Left kidney (tissue), 2 donors: Measurements from ENCODE around the gene GPRIN3. TPM values are rescaled to one million over a fixed set of nuclear protein-coding genes. Genes with fewer than 3 reads are reported as not detected.
"Not testable (repeated sequence)": the region's sequence is repeated elsewhere in the genome, so short reads cannot be mapped to it uniquely, and the experiment has no call there.

Experiments used
- DNase-seq: peaks from one replicate; pipeline ENCODE4 v3.0.0-alpha.2; 2013
- polyA plus RNA-seq: library from polyadenylated mRNA; unstranded; fragments of 120-200 nt; gene quantifications from one replicate; pipeline ENCODE4 v1.2.1, GENCODE V29; 2013; ENCODE audit not compliant: insufficient read length

The GPRIN3 gene
- polyA plus RNA-seq, 1 donor: 8.6 TPM

GRCh38 chr4:89316211-89316610, 8.6 kb upstream of the GPRIN3 start:
- no peak for DNase-seq

DNA sequence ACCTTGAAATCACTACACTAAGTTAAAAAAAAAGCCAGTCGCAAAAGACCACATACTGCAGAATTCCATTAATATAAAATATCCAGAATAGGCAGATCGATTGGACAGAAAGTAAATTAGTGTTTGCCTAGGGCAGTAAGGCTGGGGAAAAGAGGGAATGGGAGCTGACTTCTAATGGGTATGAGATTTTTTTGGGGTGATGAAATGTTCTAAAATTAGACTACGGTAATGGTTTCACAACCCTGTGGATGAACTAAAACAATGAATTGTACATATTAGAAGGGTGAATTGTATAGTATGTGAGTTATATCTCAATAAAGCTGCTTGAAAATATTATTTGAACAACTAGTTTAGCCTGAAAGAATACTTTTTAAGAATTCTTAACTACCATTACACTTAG, 6.7 kb upstream of the GPRIN3 start:
- no peak for DNase-seq

- no peak for DNase-seq
Measured at GRCh38 chr4:89312066-89312465, 4.5 kb upstream of the GPRIN3 start.

DNA sequence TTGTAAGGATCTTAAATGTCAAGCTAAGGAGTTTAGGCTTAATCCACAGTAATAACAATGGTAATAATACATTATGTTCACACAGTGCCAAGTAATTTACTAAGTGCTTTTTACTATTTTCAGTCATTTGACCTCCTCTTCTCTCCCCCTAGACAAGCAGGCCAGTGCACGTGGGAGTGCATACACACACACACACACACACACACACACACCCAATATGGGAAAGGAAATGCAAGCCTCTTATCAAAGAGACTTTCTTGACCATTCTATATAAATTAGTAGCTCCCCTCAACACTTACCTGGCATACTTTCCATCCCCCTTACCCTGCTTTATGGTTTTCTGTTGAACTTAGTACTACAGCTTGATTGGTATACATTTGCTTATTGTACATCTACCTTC, 3.8 kb upstream of the GPRIN3 start:
- no peak for DNase-seq

DNA sequence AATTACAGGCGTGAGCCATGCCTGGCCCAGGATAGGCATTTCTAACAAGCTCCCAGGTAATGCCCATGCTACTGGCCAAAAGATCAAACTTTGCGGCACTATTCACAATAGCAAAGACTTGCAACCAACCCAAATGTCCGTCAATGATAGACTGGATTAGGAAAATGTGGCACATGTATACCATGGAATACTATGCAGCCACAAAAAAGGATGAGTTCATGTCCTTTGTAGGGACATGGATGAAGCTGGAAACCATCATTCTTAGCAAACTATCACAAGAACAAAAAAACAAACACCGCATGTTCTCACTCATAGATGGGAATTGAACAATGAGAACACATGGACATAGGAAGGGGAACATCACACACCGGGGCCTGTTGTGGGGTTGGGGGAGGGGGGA, 1.6 kb upstream of the GPRIN3 start:
- DNase-seq: not testable (repeated sequence)

- DNase-seq: no peak
Measured at GRCh38 chr4:89308161-89308500, 531 bp upstream of the GPRIN3 start.

GRCh38 chr4:89307178-89307445, 488 bp downstream of the GPRIN3 start:
- no peak for DNase-seq

DNA sequence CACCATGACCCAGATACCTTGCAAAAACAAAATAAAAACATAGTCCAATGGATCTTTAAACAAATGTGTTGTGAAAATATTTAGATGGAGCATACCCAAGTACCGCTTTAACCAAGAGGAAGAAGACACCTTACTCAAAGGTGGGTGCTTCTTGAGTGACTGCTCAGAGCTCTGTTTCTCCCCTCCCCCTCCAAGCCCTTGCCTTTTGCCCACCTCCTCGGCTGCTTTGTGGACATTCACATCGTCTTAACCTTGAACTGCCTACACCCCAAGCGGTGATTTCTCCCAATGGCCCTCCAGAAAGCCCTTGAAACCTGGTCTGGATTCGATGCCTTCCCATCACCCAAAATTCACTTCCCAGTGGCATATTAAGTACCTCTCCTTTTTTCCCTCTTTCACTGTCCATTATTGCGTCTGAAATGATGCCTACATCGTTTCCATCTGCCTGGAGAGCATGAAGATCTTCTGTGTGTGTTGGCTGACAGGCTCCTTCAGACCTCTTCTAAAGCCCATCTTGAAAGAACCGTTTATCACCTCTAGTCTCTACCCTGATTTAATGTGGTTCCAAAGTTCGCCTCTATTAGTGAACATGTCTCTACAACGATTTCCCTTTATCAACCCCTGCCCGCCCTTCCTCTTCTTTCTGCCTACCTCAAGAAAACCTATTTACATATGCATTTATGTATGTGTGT, 968 bp downstream of the GPRIN3 start:
- no peak for DNase-seq

- DNase-seq: no peak
Measured at GRCh38 chr4:89305712-89306437, 1.7 kb downstream of the GPRIN3 start.

DNA sequence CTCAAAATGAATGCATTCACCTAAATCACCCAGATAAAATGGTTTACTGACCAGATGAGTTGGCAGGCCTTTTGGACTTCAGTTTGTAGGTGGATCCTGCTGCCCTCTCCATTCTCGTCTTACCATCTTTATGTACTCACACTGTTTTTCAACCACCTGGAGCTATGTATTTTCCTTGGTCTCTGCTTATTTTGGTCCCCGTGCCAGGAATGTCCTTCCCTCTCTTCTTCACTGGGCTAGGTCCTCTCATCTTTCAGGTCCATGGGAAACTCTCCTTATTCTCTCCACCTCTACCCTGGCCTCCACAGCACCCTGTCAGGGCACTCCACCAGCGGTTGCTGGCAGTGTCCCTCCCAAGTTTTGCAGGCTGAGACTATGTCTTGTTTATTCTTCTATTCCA, 2.6 kb downstream of the GPRIN3 start:
- no peak for DNase-seq

GRCh38 chr4:89303814-89304388, 3.7 kb downstream of the GPRIN3 start:
- DNase-seq: no peak

DNA sequence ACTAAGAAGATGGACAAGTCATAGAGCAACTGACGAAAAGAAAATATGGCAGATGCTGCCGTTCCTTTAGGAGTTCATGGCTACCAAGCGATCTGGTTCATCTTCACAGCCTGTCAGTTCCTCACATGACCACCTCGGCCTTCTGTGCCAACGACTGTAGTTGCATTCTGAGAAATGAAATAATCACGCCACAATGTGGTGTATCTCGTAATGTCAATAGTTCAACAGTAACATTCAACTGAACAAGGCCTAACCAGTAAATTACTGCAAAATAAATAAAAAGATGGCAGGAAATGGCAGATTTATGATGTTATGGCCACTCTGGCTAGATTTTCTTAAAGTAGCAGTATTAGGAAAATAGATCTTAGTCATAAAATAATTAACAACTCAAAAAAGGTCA, 4.4 kb downstream of the GPRIN3 start:
- no peak for DNase-seq

- no peak for DNase-seq
Measured at GRCh38 chr4:89301902-89302301, 5.7 kb downstream of the GPRIN3 start.

DNA sequence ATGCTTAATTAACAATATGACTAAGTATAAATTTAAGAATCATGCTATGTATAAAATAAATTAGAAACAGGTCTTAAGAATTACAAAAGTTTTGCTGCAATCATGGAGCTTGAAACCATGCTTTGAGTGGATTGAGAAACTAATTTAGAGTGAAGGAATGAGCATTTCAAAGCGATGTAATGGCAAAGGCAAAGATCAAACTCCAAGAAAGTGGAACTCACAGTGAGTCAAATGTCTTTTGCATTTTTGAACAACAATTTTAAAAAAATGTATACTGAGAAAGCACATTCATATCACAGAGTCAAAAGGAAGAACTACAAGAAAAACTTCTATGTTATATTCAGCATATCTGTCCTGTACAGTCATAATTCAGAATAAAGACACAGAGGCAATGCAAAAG, 6.6 kb downstream of the GPRIN3 start:
- no peak for DNase-seq

GRCh38 chr4:89300499-89300898, 7.1 kb downstream of the GPRIN3 start:
- no peak for DNase-seq

DNA sequence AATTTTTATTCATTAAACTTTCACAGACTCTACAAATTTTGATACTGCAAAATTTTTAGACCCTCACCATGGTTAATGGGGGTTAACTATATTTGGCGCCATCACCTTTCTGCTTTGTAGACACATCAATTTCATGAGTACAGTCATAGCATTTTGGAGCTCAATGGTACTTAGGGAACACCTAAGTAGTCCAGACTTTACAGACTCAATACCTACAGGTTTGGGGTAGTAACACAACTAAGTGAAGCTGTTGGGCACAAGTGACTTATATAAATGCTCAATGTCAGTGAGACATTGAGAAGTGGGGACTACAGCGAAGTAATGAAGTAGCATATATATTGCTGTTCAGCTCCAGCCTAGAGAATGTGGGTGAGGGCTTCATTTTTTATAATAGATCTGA, 7.5 kb downstream of the GPRIN3 start:
- DNase-seq: no peak

DNA sequence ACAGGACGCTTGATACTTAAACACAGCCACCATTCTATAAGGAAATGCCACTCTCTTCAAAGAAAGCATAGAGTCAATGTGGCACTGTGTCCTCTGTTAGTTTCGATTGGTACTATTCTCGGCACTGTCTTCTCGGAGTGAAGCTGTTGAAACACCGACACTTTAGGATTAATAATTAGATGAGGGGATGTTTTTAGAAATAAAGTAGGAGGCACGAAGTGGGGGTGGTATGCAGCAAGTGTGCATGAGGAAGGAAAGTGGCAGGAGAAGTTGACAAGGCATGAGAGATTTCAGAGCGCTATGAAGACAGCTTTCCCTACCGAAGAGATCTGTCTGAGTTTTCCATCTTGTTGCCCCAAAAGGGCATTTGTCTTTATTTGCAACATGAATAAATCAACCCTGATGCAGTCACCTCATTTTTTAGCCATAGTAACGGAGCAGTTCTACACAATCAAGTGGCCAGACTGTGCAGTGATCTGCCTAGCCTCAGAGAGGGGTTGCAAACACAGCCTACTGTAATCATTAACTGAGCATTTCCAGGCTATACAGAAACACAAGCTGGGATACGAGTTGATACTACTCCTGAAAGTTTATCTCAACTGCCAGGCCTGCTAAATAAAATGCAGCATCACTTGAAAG, 8.3 kb downstream of the GPRIN3 start:
- no peak for DNase-seq

DNA sequence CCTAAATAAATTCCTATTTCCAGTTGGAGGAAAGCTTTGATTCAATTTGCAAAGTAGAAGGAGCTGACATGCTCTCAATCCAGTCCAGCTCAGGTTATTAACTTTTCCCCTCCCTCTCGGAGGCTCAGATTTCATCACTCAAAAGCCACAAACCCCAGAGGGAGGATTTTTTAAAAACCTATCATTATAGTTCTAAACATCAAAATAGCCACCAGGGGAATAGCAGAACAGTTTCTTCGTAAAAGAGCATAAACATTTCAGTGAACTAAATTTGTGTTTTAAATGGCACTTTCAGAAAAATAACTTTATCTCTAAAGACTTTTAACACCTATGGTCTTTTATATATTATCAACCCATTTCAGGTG, 8.8 kb downstream of the GPRIN3 start:
- no peak for DNase-seq

- no peak for DNase-seq
Measured at GRCh38 chr4:89298155-89298554, 9.4 kb downstream of the GPRIN3 start.

DNA sequence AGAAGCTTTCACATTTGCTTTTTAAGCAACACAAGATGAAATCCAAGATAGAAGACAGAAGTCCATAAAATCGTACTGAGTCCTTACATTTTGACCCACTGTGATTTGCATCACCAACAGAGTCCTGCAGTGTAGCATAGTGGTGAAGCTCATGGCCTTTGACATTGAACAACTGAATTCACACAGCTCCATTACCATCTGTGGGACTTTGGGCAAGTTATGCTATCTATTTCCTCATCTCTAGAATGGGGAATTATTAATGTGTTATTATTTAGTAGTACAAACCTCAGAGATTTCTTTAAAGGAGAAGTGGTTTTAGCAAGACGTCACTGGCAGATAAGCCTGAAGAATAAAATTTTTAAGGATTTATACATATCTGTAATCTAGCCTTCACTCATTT, 10.7 kb downstream of the GPRIN3 start:
- no peak for DNase-seq

- DNase-seq: no peak
Measured at GRCh38 chr4:89296399-89296798, 11.2 kb downstream of the GPRIN3 start.

- DNase-seq: no peak
Measured at GRCh38 chr4:89295415-89295927, 12.1 kb downstream of the GPRIN3 start.

GRCh38 chr4:89294573-89295269, 12.9 kb downstream of the GPRIN3 start:
- DNase-seq: no peak
